Measurements from ENCODE around the gene GOLGA6L10. TPM values are rescaled to one million over a fixed set of nuclear protein-coding genes. Genes with fewer than 3 reads are reported as not detected.
"Not testable (repeated sequence)": the region's sequence is repeated elsewhere in the genome, so short reads cannot be mapped to it uniquely, and the experiment has no call there.

The GOLGA6L10 gene
- total RNA-seq, 1 donor from 2014 or later, result 3.9 TPM

DNA sequence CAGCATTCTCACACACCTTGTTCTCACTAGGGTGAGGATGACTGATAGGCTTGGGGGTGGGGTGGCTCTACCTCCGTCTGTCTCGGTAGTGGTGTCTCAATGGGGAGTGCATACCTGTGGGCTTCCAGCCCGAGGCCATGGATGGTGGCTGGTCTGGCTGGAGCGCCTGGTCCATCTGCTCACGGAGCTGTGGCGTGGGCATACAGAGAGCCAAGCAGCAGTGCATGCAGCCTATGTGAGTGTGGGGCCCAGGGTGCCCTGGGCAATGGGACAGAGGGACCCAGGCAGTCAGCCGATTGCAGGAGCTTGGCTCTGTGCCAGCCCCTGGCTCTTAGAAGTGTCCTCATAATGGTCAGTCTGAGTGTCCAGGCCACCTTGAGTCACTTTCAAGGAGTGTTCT, 31.8 kb downstream of the GOLGA6L10 start:
- ATAC-seq, result not testable (repeated sequence)

DNA sequence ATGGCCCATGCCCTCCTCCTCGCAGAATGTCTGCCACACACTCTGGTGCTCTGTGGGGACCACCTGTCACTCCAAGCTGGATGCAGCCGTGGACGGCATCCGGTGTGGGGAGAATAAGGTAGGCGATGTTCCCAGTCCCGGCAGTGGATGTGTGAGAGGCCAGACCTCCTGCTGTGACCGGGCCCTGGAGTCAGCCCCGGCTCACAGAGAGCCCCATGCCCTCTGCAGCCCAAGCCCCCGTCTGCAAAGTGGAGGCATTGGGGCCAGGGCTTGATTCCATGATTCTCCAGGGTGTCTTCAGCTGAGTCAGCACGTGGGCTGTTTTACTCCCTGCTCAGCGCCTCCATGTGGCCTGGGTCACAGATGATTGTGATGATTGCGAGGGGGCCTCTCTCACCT, 32.2 kb downstream of the GOLGA6L10 start:
- no peak for ATAC-seq

- ATAC-seq, result not testable (repeated sequence)
Observed at GRCh38 chr15:82316247-82317090, 32.8 kb downstream of the GOLGA6L10 start.

DNA sequence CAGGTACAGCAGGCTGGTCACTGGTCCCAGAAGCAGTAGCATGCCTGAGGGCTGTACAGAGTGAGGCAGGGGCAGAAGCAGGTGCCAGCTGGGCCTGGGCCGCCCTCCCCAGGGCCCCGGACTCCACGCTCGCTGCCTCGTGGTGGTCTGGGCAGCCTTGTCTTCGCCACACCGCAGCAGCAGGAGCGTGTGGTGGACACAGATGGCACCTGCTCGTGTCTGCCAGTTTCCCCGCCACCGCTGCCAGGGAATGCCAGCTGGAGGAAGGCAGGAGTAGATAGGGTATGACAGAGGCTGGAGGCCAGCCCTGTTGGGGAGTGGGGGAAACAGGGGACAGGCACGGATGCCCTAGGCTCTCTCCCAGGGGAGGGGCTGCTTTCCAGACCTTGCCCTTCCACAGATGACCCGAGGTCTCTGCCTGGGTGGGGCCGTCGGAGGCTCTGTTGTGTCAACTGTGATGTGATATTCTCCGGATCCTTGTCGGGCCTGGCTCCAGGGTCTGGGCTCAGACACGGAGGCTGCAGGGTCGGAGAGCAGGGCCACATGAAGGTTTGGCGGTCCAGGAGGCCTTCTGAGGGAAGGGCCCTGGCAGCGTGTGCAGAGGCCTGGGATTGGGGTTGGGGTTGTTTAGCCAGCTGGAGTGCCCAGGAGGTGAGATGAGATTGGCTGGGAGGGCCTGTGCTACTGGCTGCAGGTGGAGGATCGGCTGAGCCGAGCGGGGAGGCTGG, 33.6 kb downstream of the GOLGA6L10 start:
- ATAC-seq, result no peak

GRCh38 chr15:82314769-82315518, 34.3 kb downstream of the GOLGA6L10 start:
- ATAC-seq, result no peak

DNA sequence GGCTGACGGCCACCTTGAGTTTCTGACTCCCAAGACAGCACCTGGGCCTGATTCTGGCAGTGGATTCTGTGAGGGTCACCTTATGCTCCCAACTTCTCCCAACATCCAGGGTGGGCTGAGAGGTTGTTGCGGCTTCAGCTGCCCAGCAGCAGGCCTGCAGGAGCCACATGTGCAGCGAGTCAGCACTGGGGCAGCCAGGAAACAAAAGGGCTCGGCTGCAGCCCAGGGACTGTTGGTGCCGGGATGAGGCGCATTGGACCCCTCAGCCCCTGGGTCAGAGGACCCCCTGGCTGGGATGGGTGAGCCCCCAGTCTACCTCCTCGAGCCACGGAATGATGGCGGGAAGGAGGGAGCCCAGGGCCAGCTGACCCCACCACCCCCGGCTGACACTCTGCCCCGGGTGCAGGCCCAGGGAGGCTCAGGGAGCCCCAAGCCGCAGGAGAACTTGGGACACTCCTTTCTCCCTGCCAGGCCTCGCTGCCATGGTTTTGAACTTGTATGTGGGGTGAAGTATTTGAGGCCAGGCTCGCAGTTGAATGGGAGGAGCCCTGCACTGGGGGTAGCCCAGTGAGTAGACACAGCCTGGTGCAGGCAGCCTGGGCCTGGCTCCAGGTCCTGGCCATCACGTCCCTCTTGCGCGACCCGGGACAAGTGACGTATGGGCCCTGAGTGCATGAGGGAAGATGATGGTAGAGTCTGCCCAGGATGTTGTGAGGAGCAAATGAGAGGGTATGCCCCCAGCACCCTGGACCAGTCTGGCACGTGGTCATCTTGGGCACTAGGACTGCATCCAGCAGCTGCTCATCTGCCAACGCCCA, 35.1 kb downstream of the GOLGA6L10 start:
- ATAC-seq, result not testable (repeated sequence)

GRCh38 chr15:82313446-82313845, 35.8 kb downstream of the GOLGA6L10 start:
- ATAC-seq, result no peak

- no peak for ATAC-seq
Observed at GRCh38 chr15:82312586-82313349, 36.5 kb downstream of the GOLGA6L10 start.

- not testable (repeated sequence) for ATAC-seq
Observed at GRCh38 chr15:82311321-82311720, 38.0 kb downstream of the GOLGA6L10 start.

- no peak for ATAC-seq
Observed at GRCh38 chr15:82309802-82310201, 39.5 kb downstream of the GOLGA6L10 start.

GRCh38 chr15:82307714-82308081, 41.6 kb downstream of the GOLGA6L10 start:
- no peak for ATAC-seq

- ATAC-seq, result no peak
Observed at GRCh38 chr15:82306791-82307713, 42.2 kb downstream of the GOLGA6L10 start.

GRCh38 chr15:82305621-82306048, 43.6 kb downstream of the GOLGA6L10 start:
- ATAC-seq, result no peak

DNA sequence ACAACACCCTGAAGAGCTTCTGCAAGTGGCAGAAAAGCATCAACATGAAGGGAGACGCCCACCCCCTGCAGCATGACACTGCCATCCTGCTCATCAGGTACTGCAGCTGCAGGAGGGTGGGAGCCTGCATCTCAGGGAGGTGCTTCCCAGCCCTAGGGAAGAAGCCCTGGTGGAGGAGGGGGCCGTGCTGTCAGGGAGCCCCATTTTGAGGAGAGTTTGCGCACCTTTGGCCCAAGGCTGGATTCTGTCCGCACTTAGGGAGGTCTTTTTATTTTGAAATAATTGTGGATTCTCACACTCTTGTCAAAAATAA, 44.5 kb downstream of the GOLGA6L10 start:
- ATAC-seq, result no peak

- ATAC-seq, result no peak
Observed at GRCh38 chr15:82303956-82304777, 45.1 kb downstream of the GOLGA6L10 start.

DNA sequence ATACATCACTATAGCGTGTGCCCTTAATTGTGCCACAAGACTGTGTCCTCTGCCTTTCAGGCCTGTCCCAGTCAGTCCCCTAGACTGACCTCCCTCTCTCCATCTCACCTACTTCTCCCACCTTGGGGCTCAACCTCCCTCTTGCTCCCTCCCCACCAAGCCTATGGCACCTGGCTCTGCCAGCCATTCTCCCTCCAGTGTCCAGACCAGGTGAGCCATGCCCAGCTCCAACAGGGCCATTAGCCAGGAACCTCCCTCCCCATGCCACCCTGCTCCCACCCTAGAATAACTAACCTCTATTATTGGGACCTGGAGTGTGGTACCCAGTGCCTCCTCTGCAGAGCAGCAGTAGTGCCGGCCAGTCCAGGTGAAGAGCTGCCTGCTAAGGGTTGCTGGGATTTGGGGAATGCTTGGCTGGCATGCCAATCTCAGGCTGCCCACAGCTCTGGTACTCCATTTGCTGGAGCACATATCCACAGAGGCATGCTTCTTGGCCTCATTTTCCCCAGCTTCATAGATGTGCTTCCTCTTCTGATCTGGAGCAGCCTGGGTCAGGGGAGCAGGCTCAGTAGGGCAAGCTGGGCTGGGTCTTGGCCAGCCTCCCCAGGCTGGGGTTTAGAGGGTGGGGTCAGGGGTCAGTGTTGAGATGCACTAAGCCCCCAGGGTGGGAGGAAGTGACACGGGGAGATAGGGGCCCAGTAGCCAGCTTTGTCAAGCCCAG, 47.8 kb downstream of the GOLGA6L10 start:
- ATAC-seq, result no peak

DNA sequence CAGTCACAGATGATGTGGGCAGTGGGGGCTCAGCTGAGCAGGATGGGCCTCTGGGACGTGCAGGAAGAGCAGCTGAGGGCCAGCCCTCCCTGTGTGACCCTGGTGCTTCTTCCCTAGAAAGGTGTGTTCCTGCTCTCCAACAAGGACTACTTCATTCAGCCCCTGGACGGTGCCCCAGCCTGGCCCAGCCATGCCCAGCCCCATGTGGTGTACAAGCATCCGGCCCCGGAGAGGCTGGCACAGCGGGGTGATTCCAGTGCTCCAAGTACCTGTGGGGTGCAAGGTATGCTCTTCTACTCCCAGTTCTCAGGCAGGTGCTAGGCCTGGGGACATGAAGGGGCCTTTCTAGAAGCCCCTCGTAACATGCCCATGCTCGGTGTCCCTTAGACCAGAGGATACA, 48.4 kb downstream of the GOLGA6L10 start:
- no peak for ATAC-seq

DNA sequence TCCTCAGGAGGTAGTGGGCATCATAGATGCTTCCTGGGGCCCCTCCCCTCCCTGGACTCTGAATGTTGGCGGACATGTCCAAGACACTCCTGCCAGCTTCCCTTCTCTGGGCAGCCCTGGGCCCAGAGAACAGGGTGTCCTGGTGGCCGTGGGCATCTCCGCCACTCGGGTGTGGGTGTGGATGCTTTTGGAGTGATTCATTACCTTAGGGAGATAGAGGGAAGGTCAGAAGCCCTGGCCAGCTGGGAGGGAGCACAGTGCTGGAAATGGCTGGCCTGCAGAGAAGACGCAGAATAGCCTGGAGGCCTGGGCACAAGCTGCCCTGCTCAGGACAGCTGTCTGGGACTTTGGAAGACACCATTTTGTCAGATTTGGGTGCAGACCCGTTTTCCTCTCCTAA, 48.9 kb downstream of the GOLGA6L10 start:
- not testable (repeated sequence) for ATAC-seq

DNA sequence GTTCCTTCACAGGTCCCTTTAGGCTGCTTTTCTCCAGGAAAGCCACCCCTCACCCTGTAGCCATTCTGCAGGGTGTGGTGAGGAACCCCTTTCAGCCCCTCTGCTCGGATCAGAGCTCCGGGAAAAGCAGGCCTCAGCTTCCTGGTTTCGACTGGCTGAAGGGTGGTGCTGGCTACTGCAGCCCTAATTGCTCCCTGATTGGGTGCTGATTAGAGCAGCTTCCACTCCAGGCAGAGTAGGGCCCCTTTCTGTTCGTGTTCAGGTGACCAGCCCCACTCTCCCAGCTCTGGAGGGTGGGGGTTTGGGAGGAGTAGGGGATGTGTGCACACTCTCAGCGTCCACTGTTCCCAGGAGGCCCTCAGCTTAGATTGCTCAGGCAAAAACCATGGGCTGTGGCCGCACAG, 49.8 kb downstream of the GOLGA6L10 start:
- ATAC-seq, result not testable (repeated sequence)

Data from esophagus mucosa (tissue), 1 donor.